Measurements from ENCODE around the gene TRIM46.

- no peak for TF ChIP-seq POLR2AphosphoS2 (conservative IDR thresholded peaks at IDR 0.05; ENCODE audit: low read length)
- TF ChIP-seq CTCF (IDR thresholded peaks at IDR 0.05): no peak
- no peak for TF ChIP-seq TP53 (CRISPR knock-in tag; IDR thresholded peaks at IDR 0.05)
- TF ChIP-seq CHD2 (IDR thresholded peaks at IDR 0.05; ENCODE audit: low read length, partially characterized antibody): no peak
- no peak for TF ChIP-seq REST (IDR thresholded peaks at IDR 0.05)
- TF ChIP-seq POLR2A (IDR thresholded peaks at IDR 0.05; ENCODE audit: low read length): no peak; the same call in 1 of the 2 replicates
- no peak for TF ChIP-seq RAD21 (conservative IDR thresholded peaks at IDR 0.05 in 1 of 2, IDR thresholded peaks at IDR 0.05 in 1 of 2)
- TF ChIP-seq JUN (IDR thresholded peaks at IDR 0.05): no peak
- no peak for TF ChIP-seq BCL3 (IDR thresholded peaks at IDR 0.05)
- no peak for TF ChIP-seq PBX3 (IDR thresholded peaks at IDR 0.05)
- TF ChIP-seq EP300 (IDR thresholded peaks at IDR 0.05): no peak
Measured at GRCh38 chr1:155205035-155205434, 31.4 kb downstream of the TRIM46 start.
